Transverse colon (tissue), 4 donors: Measurements from ENCODE around the gene CTAG1B. TPM values are rescaled to one million over a fixed set of nuclear protein-coding genes. Genes with fewer than 3 reads are reported as not detected.
"Not testable (repeated sequence)": the region's sequence is repeated elsewhere in the genome, so short reads cannot be mapped to it uniquely, and the experiment has no call there.

Experiments
- DNase-seq: peaks from one replicate; pipeline ENCODE4 v3.0.0-alpha.2; 2019
- H3K27ac ChIP-seq, 4 donors: fragments of 200-600 bp; sonication (generic); 2 replicates each; pipeline ENCODE4 v1.5.1; 2016 to 2018; ENCODE audit warnings: inconsistent platforms in 4 of 4
- H3K27me3 ChIP-seq: fragments of 200-600 bp; sonication (generic); 2 replicates; pipeline ENCODE4 v1.5.1; 2017; ENCODE audit warnings: inconsistent platforms
- H3K36me3 ChIP-seq, 4 donors: fragments of 200-600 bp; sonication (generic); 2 replicates each; pipeline ENCODE4 v1.5.1; 2017 to 2019; ENCODE audit warnings: inconsistent platforms in 4 of 4
- H3K4me1 ChIP-seq, 4 donors: fragments of 200-600 bp; sonication (generic); 2 replicates each; pipeline ENCODE4 v1.5.1; 2017 to 2020; ENCODE audit warnings: inconsistent platforms in 4 of 4
- H3K4me3 ChIP-seq, 4 donors: fragments of 200-600 bp; sonication (generic); 1 replicate in 1 of 4; 2 replicates in 3 of 4; pipeline versions ENCODE4 v1.5.1 to v1.6.1; 2017 to 2019; ENCODE audit warnings: inconsistent platforms in 4 of 4
- H3K9me3 ChIP-seq, 2 donors: fragments of 200-600 bp; sonication (generic); 2 replicates each; pipeline ENCODE4 v1.5.1; 2017 to 2019; ENCODE audit warnings: inconsistent platforms in 2 of 2
- EP300 ChIP-seq: sonication (generic); formaldehyde crosslinking; IDR thresholded peaks from one replicate; pipeline ENCODE4 v1.6.1; 2017; ENCODE audit warnings: antibody characterized with exemption, low read depth
- POLR2A ChIP-seq: fragments of 450-650 bp; IDR thresholded peaks from one replicate; pipeline ENCODE4 v1.6.1; 2016; ENCODE audit warnings: antibody characterized with exemption, mild to moderate bottlenecking, moderate library complexity
- POLR2AphosphoS5 ChIP-seq, 3 donors: sonication (generic); formaldehyde crosslinking; IDR thresholded peaks; one replicate each; pipeline ENCODE4 v1.6.1; 2016; ENCODE audit warnings: antibody characterized with exemption in 3 of 3
- WGBS, 2 donors: methylation state at CpG; one replicate each; pipeline ENCODE4 v1.1.5; 2018; ENCODE audit warnings: low coverage in 1 of 2; 5-methylcytosine and 5-hydroxymethylcytosine counted together
- in situ Hi-C, 4 donors: fragments of 200-750 bp; cut with MboI; loops; one replicate each; pipeline versions ENCODE4 v1.15.0 to v1.15.1; 2017; ENCODE audit warnings: low sequenced_read_pairs in 3 of 4, low pct_ligation_motif_present in 1 of 4, low pct_unique_long_range_greater_than_20kb in 1 of 4
- intact Hi-C: fragments of 100-400 bp; cut with DNase I; formaldehyde crosslinking; loops from one replicate; pipeline ENCODE4 v1.15.1; 2023; ENCODE audit warnings: low total_unique reads
- total RNA-seq, 4 donors: library from RNA; depleted of rRNA; stranded (reverse); fragments of >200 nt; gene quantifications; one replicate each; pipeline ENCODE4 v1.1.0, GENCODE V29; 2016
- TF ChIP-seq, protein P1 (sequence below), 5 experiments: fragments of 200-600 bp in 3 of 5; fragments of 450-650 bp in 2 of 5; sonication (generic) in 3 of 5; IDR thresholded peaks; 1 replicate in 2 of 5; 2 replicates in 3 of 5; pipeline ENCODE4 v1.5.1; 2016 to 2017; ENCODE audit warnings: antibody characterized with exemption in 5 of 5, inconsistent platforms in 3 of 5, mild to moderate bottlenecking in 2 of 5, moderate library complexity in 1 of 5

CTAG1B gene
- total RNA-seq: not detected

- H3K36me3 ChIP-seq, H3K9me3 ChIP-seq, H3K4me1 ChIP-seq, in situ Hi-C loops, H3K27me3 ChIP-seq, H3K27ac ChIP-seq, intact Hi-C loops, H3K4me3 ChIP-seq, DNase-seq: not testable (repeated sequence)
- no CpG with 5 or more reads among the region's 28 CpGs for WGBS, 2 donors
These were observed at the start of gene CTAG1B for GRCh38 chrX:154619182-154619581. TSS of gene CTAG1B (minus strand) at chrX:154619282. CDS start at chrX:154619218, 64 bp downstream.

DNA sequence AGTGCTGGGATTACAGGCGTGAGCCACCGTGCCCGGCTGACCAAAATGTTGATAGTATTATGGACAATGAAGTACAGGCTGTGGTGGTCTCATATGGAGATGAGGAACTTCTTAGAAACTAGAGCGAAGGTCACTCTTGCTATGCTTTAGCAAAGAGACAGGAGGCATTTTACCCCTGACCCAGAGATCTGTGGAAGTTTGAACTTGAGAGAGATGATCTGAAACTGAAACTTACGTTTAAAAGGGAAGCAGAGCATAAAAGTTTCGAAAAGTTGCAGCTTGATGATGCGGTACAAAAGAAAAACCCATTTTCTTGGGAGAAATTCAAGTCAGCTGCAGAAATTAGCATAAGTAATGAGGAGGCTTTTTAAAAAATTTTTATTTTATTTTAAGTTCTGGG lies 42.8 kb upstream of the CTAG1B start:
- Histone ChIP-seq H3K27me3 (no peaks in the 10 kb centered on the region), H3K9me3 (no peaks in the 10 kb centered on the region), H3K27ac (no peak overlapping the region), H3K4me3 (no peak overlapping the region), H3K4me1 (no peaks in the 10 kb centered on the region), H3K36me3 (no peaks in the 10 kb centered on the region)
- no peak for DNase-seq
- 82% methylated on average over 7 of the region's 7 CpGs; no CpG with 5 or more reads in 1 of the 2 donors for whole genome bisulfite sequencing, 2 donors
- intact Hi-C loops: no loop called here
- in situ Hi-C loops: no loop called here
- no peak for TF ChIP-seq EP300
- TF ChIP-seq, protein P1, sequence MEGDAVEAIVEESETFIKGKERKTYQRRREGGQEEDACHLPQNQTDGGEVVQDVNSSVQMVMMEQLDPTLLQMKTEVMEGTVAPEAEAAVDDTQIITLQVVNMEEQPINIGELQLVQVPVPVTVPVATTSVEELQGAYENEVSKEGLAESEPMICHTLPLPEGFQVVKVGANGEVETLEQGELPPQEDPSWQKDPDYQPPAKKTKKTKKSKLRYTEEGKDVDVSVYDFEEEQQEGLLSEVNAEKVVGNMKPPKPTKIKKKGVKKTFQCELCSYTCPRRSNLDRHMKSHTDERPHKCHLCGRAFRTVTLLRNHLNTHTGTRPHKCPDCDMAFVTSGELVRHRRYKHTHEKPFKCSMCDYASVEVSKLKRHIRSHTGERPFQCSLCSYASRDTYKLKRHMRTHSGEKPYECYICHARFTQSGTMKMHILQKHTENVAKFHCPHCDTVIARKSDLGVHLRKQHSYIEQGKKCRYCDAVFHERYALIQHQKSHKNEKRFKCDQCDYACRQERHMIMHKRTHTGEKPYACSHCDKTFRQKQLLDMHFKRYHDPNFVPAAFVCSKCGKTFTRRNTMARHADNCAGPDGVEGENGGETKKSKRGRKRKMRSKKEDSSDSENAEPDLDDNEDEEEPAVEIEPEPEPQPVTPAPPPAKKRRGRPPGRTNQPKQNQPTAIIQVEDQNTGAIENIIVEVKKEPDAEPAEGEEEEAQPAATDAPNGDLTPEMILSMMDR (IDR thresholded peaks at IDR 0.05): no peak
- TF ChIP-seq POLR2A: no peak
- no peak for TF ChIP-seq POLR2AphosphoS5 (IDR thresholded peaks at IDR 0.05)

DNA sequence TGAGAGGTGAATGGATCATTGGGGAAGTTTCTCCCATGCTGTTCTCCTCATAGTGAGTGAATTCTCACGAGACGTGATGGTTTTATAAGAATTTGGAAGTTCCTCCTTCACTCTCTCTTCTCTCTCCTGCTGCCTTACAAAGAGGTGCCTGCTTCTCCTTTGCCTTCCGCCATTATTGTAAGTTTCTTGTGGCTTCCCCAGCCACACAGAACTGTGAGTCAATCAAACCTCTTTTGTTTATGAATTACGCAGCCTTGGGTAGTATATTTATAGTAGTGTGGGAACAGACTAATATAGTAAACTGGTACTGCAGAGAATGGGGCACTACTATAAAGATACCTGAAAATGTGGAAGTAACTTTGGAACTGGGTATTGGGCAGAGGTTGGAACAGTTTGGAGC lies 42.1 kb upstream of the CTAG1B start:
- H3K27ac ChIP-seq: no peak overlapping the region
- TF ChIP-seq EP300 (no peak), POLR2A (no peak), POLR2AphosphoS5 (IDR thresholded peaks at IDR 0.05) (no peak)
- TF ChIP-seq, protein P1 (IDR thresholded peaks at IDR 0.05): no peak
- intact Hi-C loops (no loop called here), in situ Hi-C loops (no loop called here)
- no peak overlapping the region for H3K4me3 ChIP-seq
- DNase-seq: no peak
- no peaks in the 10 kb centered on the region for H3K4me1 ChIP-seq
- no peaks in the 10 kb centered on the region for H3K27me3 ChIP-seq
- H3K9me3 ChIP-seq: no peaks in the 10 kb centered on the region
- H3K36me3 ChIP-seq: no peaks in the 10 kb centered on the region
- 61% methylated on average over 4 of the region's 4 CpGs; no CpG with 5 or more reads in 1 of the 2 donors for WGBS, 2 donors

GRCh38 chrX:154660541-154660940 lies 41.5 kb upstream of the CTAG1B start:
- Histone ChIP-seq H3K36me3 (no peaks in the 10 kb centered on the region), H3K4me3 (no peak overlapping the region), H3K27ac (no peak overlapping the region), H3K27me3 (no peaks in the 10 kb centered on the region), H3K9me3 (no peaks in the 10 kb centered on the region), H3K4me1 (no peaks in the 10 kb centered on the region)
- intact Hi-C loops (no loop called here), in situ Hi-C loops (no loop called here)
- WGBS, 2 donors: 76% methylated on average over 6 of the region's 6 CpGs; no CpG with 5 or more reads in 1 of the 2 donors
- TF ChIP-seq, protein P1 (IDR thresholded peaks at IDR 0.05): no peak
- no peak for TF ChIP-seq POLR2A
- no peak for TF ChIP-seq EP300
- TF ChIP-seq POLR2AphosphoS5 (IDR thresholded peaks at IDR 0.05): no peak
- no peak for DNase-seq

GRCh38 chrX:154658957-154659356 lies 39.9 kb upstream of the CTAG1B start:
- WGBS, 2 donors: 87 to 95% methylated on average over 9 to 11 of the region's 11 CpGs
- Histone ChIP-seq H3K36me3 (no peaks in the 10 kb centered on the region), H3K4me3 (no peak overlapping the region), H3K9me3 (no peaks in the 10 kb centered on the region), H3K27me3 (no peaks in the 10 kb centered on the region), H3K27ac (no peak overlapping the region), H3K4me1 (no peaks in the 10 kb centered on the region)
- intact Hi-C loops: no loop called here
- in situ Hi-C loops: no loop called here
- no peak for DNase-seq
- TF ChIP-seq POLR2A: no peak
- TF ChIP-seq, protein P1 (IDR thresholded peaks at IDR 0.05): no peak
- TF ChIP-seq EP300: no peak
- TF ChIP-seq POLR2AphosphoS5 (IDR thresholded peaks at IDR 0.05): no peak
